ENCODE measurements around the gene ITPRIPL2.

Gene ITPRIPL2

DNA sequence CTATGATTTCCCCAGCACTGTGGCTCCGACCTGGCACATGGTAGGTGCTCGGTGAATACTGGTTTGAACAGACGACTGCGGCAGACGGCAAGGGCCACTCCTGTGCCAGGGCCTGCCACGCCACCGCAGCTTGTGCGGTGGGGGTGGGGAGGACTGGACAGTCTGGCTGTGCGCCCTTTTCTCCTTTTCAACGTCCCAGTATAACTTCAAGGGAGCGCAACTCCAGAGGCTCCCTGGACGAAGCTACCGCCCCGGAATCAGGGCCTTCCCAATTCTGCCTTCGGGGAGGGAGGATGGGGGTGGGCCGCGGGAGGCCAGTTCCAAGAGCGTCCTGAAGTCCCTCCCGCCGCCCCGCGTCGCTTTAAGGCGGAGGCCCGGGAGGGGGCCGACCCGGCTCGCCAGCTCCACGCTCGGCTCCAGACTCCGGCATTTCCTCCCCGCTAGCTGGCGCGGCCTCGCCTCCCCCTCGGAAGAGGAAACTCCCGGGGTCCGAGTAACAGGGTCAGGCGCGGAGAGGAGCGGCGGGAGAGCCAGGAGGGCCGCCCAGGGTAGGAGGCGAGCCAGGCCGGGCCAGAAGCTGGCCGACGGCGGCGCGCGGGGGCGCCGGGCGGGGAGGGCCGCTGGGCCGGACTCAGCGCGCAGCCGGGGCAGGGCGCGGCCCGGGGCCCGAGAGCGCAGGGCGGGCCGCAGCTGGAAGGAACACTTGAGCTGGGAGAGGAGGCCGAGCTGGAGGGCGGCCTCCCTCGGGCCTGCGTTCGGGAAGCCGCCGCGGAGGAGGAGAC is at the start of gene ITPRIPL2:
Gene ITPRIPL2 (plus strand): TSS at position 388 of the 782 bp plus-strand sequence. CDS start 498 bp downstream, outside the sequence.
- peak; percentile 95 to 97 for DNase-seq (ENCODE audit: low read depth in 2 of 2)
- H3K4me3 ChIP-seq (replicated peaks in 1 of 2; ENCODE audit: low read depth in 2 of 2, low read length in 2 of 2) = peak within 1 kb of the TSS; percentile 65 to 76
- TF ChIP-seq, protein P1, sequence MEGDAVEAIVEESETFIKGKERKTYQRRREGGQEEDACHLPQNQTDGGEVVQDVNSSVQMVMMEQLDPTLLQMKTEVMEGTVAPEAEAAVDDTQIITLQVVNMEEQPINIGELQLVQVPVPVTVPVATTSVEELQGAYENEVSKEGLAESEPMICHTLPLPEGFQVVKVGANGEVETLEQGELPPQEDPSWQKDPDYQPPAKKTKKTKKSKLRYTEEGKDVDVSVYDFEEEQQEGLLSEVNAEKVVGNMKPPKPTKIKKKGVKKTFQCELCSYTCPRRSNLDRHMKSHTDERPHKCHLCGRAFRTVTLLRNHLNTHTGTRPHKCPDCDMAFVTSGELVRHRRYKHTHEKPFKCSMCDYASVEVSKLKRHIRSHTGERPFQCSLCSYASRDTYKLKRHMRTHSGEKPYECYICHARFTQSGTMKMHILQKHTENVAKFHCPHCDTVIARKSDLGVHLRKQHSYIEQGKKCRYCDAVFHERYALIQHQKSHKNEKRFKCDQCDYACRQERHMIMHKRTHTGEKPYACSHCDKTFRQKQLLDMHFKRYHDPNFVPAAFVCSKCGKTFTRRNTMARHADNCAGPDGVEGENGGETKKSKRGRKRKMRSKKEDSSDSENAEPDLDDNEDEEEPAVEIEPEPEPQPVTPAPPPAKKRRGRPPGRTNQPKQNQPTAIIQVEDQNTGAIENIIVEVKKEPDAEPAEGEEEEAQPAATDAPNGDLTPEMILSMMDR (IDR thresholded peaks at IDR 0.05; ENCODE audit: low read depth, low read length) = no peak

DNA sequence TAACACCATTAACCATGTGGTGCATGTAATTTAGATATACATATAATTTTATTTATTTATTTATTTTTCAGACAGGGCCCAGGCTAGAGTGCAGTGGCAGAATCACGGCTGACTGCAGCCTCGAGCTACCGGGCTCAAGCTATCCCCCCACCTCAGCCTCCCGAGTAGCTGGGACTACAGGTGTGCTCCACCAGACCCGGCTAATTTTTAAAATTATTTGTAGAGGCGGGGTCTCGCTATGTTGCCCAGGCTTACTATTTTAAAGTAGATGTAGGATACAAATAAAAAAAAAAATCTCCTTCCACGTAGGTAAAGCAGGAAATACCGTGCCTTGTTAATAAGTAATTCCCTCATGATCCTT is 46.8 kb upstream of the ITPRIPL2 start:
- H3K4me3 ChIP-seq (replicated peaks in 1 of 2; ENCODE audit: low read depth in 2 of 2, low read length in 2 of 2) = no peak overlapping the region
- DNase-seq (ENCODE audit: low read depth in 2 of 2) = no peak

DNA sequence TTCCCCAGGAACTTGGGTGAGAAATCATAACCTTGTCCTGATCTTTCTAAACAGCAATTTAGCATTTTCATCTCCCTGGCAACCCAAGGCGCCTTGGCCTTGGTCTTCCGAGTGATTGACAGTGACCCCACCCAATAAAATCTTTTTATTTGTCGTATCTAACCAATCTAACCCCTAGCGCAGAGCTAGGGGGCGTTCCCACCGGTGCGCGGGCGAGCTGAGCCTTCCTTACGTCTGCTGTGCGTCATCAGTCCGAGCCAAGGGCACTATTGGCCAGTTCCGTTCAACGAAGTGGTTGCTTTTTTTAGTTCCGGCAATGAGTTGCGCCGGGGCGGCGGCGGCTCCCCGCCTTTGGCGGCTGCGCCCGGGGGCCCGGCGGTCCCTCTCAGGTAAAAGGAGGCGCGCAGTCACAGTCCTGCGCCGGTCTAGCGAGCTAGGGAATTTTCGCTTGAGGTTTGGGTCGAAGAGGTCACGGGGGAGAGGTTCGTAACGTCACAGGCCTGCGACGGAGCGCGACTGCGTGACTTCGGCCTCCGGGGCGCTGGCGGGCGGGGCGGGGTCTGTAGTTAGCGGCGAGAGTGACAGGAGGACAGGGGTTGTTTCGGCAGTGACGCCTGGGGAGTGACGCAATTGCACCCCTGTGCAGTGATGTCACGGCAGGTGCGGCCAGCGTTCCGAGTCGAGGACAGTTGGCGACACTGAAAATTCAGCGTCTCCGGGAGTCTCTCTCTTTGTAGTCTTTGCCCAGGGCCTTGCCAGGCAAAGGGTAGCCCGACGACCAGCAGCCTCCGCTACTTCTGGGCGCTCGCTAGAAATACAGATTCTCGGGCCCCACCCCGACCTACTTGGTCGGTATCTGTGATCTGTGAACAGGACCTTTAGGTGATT is 46.2 kb upstream of the ITPRIPL2 start, which contains the start of gene COQ7:
Gene COQ7 (plus strand): TSS at position 266 of the 888 bp plus-strand sequence. CDS start 51 bp downstream, at position 317.
- DNase-seq (ENCODE audit: low read depth in 2 of 2) = peak; percentile 100
- TF ChIP-seq, protein P1 (IDR thresholded peaks at IDR 0.05; ENCODE audit: low read depth, low read length) = no peak
- peak within 1 kb of the TSS; percentile 78 to 81 for H3K4me3 ChIP-seq (replicated peaks in 1 of 2; ENCODE audit: low read depth in 2 of 2, low read length in 2 of 2)

More for the DNA sequence above, 46.8 kb upstream of the ITPRIPL2 start:
- TF ChIP-seq, protein P1 (IDR thresholded peaks at IDR 0.05; ENCODE audit: low read depth, low read length) = no peak

DNA sequence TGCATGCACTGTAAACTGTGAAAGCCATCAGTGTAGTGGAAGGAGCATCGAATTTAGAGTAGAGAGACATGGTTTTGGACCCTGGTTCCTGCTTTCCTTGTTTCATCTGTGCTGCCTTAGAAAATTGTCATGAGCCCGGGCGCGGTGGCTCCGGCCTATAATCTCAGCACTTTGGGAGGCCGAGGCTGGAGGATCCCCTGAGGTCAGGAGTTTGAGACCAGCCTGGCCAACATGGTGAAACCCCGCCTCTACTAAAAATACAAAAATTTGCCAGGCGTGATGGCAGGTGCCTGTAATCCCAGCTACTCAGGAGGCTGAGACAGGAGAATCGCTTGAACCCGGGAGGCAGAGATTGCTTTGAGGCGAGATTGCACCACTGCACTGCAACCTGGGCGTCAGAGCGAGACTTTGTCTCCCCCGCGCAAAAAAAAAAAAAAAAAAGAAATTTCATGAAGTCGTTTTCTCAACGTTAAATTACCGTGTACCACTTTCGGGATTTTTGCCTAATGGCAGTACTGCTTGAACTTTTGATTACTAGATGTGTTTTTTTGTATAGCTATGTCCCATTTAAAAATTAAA is 45.4 kb upstream of the ITPRIPL2 start:
- H3K4me3 ChIP-seq (replicated peaks in 1 of 2; ENCODE audit: low read depth in 2 of 2, low read length in 2 of 2) = peak overlapping the region; percentile 78 to 81
- TF ChIP-seq, protein P1 (IDR thresholded peaks at IDR 0.05; ENCODE audit: low read depth, low read length) = no peak

DNA sequence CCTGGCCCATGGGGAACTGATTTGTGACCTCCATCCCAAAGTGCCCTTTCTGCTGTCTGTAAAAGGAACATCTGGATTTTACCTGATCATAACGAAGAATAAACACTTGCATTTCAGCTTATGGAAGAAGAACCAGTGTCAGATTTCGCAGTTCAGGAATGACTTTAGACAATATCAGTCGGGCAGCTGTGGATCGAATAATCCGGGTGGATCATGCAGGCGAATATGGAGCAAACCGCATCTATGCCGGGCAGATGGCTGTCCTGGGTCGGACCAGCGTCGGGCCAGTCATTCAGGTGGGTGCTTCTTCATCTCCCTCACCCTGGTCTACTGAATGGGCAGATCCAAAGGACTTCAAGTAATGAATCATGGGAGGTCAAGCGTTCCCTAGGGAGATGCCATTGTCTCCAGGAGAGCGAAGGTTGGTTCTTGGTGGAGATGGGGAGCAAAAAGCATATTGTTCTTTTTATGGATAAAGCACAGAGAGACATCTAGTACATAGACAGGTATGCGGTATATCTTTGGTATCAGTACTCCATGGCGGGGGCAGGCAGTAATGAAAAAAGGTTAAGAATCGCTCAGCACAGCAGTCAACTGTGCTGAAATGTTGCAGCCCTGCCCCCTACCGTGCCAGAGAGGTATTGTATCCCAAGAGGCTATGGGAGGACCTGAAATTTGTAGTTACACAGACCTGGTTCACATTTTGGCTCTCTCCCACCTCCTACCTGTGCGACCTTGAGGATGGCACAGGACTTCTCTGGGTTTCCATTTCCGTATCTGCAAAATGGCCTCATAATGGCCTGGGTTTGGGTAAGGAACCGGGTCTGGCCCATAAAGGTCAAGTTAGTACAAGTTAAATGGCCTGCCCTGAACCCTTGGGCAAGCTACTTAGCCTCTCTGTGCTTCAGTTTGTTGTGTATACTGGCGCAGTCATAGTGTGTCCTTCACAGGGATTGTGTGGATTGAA is 41.7 kb upstream of the ITPRIPL2 start:
- peak; percentile 63 to 78 for DNase-seq (ENCODE audit: low read depth in 2 of 2)
- TF ChIP-seq, protein P1 (IDR thresholded peaks at IDR 0.05; ENCODE audit: low read depth, low read length) = peak; percentile 72
- H3K4me3 ChIP-seq (replicated peaks in 1 of 2; ENCODE audit: low read depth in 2 of 2, low read length in 2 of 2) = no peak overlapping the region

More for the DNA sequence above, 45.4 kb upstream of the ITPRIPL2 start:
- no peak for DNase-seq (ENCODE audit: low read depth in 2 of 2)
